Caco-2 (cell line): ENCODE results near the gene HTR1A. TPM values are rescaled to one million over a fixed set of nuclear protein-coding genes. Genes with fewer than 3 reads are reported as not detected.

Source experiments
- BruUV-seq: library from RNA; stranded (reverse); fragments of 400-500 nt; replicated peaks from 2 replicates; lab custom pipeline; 2021; lab: Mats Ljungman, UMichigan
- CTCF ChIA-PET: fragments of 300-600 bp; sonication (Branson Sonifier 250); formaldehyde crosslinking; loops from one replicate; lab custom pipeline; 2022; ENCODE audit warnings: antibody characterized with exemption; lab: Charles Lee
- POLR2A ChIA-PET: fragments of 300-600 bp; sonication (Branson Sonifier 250); formaldehyde crosslinking; loops from one replicate; lab custom pipeline; 2022; ENCODE audit warnings: antibody characterized with exemption; lab: Charles Lee
- DNase-seq, 2 experiments: peaks; one replicate each; pipeline versions ENCODE4 v3.0.0 to v3.0.0-alpha.2; 2020 to 2022
- H3K27me3 ChIP-seq: replicated peaks from 2 replicates; pipeline ENCODE4 v1.6.0; 2011; ENCODE audit warnings: low read length; ENCODE audit not compliant: control insufficient read depth, insufficient read depth
- H3K36me3 ChIP-seq: 2 replicates; pipeline ENCODE4 v1.5.1; 2011; ENCODE audit warnings: low read length; ENCODE audit not compliant: control insufficient read depth, insufficient read depth
- H3K4me1 ChIP-seq: fragments of 250-450 bp; sonication (Bioruptor Pico); 2 replicates; pipeline ENCODE4 v1.5.1; 2020; ENCODE audit warnings: mild to moderate bottlenecking
- H3K4me3 ChIP-seq: 2 replicates; pipeline ENCODE4 v1.5.1; 2011; ENCODE audit warnings: low read depth, mild to moderate bottlenecking, control low read depth, low read length
- H3K9me3 ChIP-seq: fragments of 250-450 bp; sonication (Bioruptor Pico); 2 replicates; pipeline ENCODE4 v1.5.1; 2020; ENCODE audit warnings: mild to moderate bottlenecking, moderate library complexity
- H3K27ac Mint-ChIP-seq: one replicate; pipeline ENCODE4 v1.8.0; 2022; ENCODE audit warnings: mixed read lengths; ENCODE audit not compliant: unreplicated experiment
- H3K27me3 Mint-ChIP-seq: one replicate; pipeline ENCODE4 v1.8.0; 2022; ENCODE audit warnings: mixed read lengths; ENCODE audit not compliant: insufficient read depth, unreplicated experiment
- H3K36me3 Mint-ChIP-seq: one replicate; pipeline ENCODE4 v1.8.0; 2022; ENCODE audit warnings: mild to moderate bottlenecking, mixed read lengths; ENCODE audit not compliant: insufficient read depth, unreplicated experiment
- H3K4me1 Mint-ChIP-seq: one replicate; pipeline ENCODE4 v1.8.0; 2022; ENCODE audit warnings: low read depth, mixed read lengths; ENCODE audit not compliant: unreplicated experiment
- H3K4me3 Mint-ChIP-seq: one replicate; pipeline ENCODE4 v1.8.0; 2022; ENCODE audit warnings: mild to moderate bottlenecking, moderate library complexity, mixed read lengths; ENCODE audit not compliant: unreplicated experiment
- H3K9me3 Mint-ChIP-seq: one replicate; pipeline ENCODE4 v1.8.0; 2022; ENCODE audit warnings: mixed read lengths; ENCODE audit not compliant: unreplicated experiment
- CTCF ChIP-seq, 2 experiments: fragments of 200-600 bp in 1 of 2; IDR thresholded peaks; 1 replicate in 1 of 2; 2 replicates in 1 of 2; pipeline versions ENCODE4 v1.5.1 to v1.8.0; 2011 to 2022; ENCODE audit warnings: antibody characterized with exemption in 1 of 2, control low read depth in 1 of 2, inconsistent platforms in 1 of 2, low read depth in 1 of 2, low read length in 1 of 2, mild to moderate bottlenecking in 1 of 2, moderate library complexity in 1 of 2; ENCODE audit not compliant: insufficient read depth in 1 of 2, severe bottlenecking in 1 of 2, unreplicated experiment in 1 of 2
- intact Hi-C: fragments of 100-400 bp; cut with micrococcal nuclease; formaldehyde crosslinking; loops from one replicate; pipeline ENCODE4 v1.10.0; 2022; ENCODE audit not compliant: unreplicated experiment
- total RNA-seq: library from RNA; stranded (reverse); gene quantifications from 2 replicates; pipeline ENCODE4 v1.2.3, GENCODE V29; 2022

Gene HTR1A
- total RNA-seq, 1 experiment from 2014 or later: not detected

GRCh38 chr5:63960646-63961045 is 1.6 kb downstream of the HTR1A start:
- H3K4me1 ChIP-seq: no peaks in the 10 kb centered on the region
- Mint-ChIP-seq H3K4me1 (no peaks in the 10 kb centered on the region), H3K36me3 (no peaks in the 10 kb centered on the region), H3K9me3 (peaks cover 19% of the 10 kb centered on the region), H3K4me3 (no peak overlapping the region), H3K27ac (no peak overlapping the region), H3K27me3 (peaks cover 6% of the 10 kb centered on the region)
- ChIA-PET CTCF (no interaction called here), POLR2A (no interaction called here)
- no peaks in the 10 kb centered on the region for H3K9me3 ChIP-seq
- no peaks in the 10 kb centered on the region for H3K27me3 ChIP-seq
- no peak overlapping the region for H3K4me3 ChIP-seq
- H3K36me3 ChIP-seq: no peaks in the 10 kb centered on the region
- intact Hi-C loops: no loop called here
- no peak for TF ChIP-seq CTCF (IDR thresholded peaks at IDR 0.05; ENCODE audit: insufficient read depth in 1 of 2, low read depth in 1 of 2, low read length in 1 of 2, severe bottlenecking in 1 of 2, unreplicated experiment in 1 of 2)
- BruUV-seq: no TSS peak
- no peak for DNase-seq

- peaks cover 6% of the 10 kb centered on the region for H3K27me3 Mint-ChIP-seq
- no peak overlapping the region for H3K4me3 Mint-ChIP-seq
- H3K4me1 Mint-ChIP-seq: no peaks in the 10 kb centered on the region
These were observed 2.9 kb downstream of the HTR1A start for GRCh38 chr5:63959177-63959982.

GRCh38 chr5:63958654-63959053 is 3.6 kb downstream of the HTR1A start:
- peaks cover 6% of the 10 kb centered on the region for H3K27me3 Mint-ChIP-seq

More at GRCh38 chr5:63959177-63959982, 2.9 kb downstream of the HTR1A start:
- DNase-seq: no peak
- POLR2A ChIA-PET: no interaction called here
- no peaks in the 10 kb centered on the region for H3K9me3 ChIP-seq
- CTCF ChIA-PET: no interaction called here
- H3K36me3 ChIP-seq: no peaks in the 10 kb centered on the region
- Mint-ChIP-seq H3K27ac (no peak overlapping the region), H3K36me3 (no peaks in the 10 kb centered on the region), H3K9me3 (peaks cover 19% of the 10 kb centered on the region)
- H3K27me3 ChIP-seq: no peaks in the 10 kb centered on the region
- intact Hi-C loops: loop anchor here (5.0 kb wide), 1 partner anchor 547 kb away; no protein-coding TSS in a partner anchor
- TF ChIP-seq CTCF (IDR thresholded peaks at IDR 0.05; ENCODE audit: insufficient read depth in 1 of 2, low read depth in 1 of 2, low read length in 1 of 2, severe bottlenecking in 1 of 2, unreplicated experiment in 1 of 2): no peak
- no peaks in the 10 kb centered on the region for H3K4me1 ChIP-seq
- H3K4me3 ChIP-seq: no peak overlapping the region
- no TSS peak for BruUV-seq

More at GRCh38 chr5:63958654-63959053, 3.6 kb downstream of the HTR1A start:
- Mint-ChIP-seq H3K9me3 (peaks cover 19% of the 10 kb centered on the region), H3K4me1 (no peaks in the 10 kb centered on the region), H3K36me3 (no peaks in the 10 kb centered on the region), H3K4me3 (no peak overlapping the region), H3K27ac (no peak overlapping the region)
- TF ChIP-seq CTCF (IDR thresholded peaks at IDR 0.05; ENCODE audit: insufficient read depth in 1 of 2, low read depth in 1 of 2, low read length in 1 of 2, severe bottlenecking in 1 of 2, unreplicated experiment in 1 of 2): no peak
- no peaks in the 10 kb centered on the region for H3K9me3 ChIP-seq
- ChIA-PET POLR2A (no interaction called here), CTCF (no interaction called here)
- H3K4me1 ChIP-seq: no peaks in the 10 kb centered on the region
- intact Hi-C loops: loop anchor here (5.0 kb wide), 1 partner anchor 546 kb away; no protein-coding TSS in a partner anchor
- no peak overlapping the region for H3K4me3 ChIP-seq
- H3K27me3 ChIP-seq: no peaks in the 10 kb centered on the region
- BruUV-seq: no TSS peak
- DNase-seq: no peak
- H3K36me3 ChIP-seq: no peaks in the 10 kb centered on the region
